ENCODE results near the gene IL6. TPM values are rescaled to one million over a fixed set of nuclear protein-coding genes. Genes with fewer than 3 reads are reported as not detected.

Gene IL6
- total and polyA plus RNA-seq, 2 of the 8 experiments (the other 6 are each of a cell fraction or from before 2014, with no cell fraction given), result 0.12 to 0.41 TPM

DNA sequence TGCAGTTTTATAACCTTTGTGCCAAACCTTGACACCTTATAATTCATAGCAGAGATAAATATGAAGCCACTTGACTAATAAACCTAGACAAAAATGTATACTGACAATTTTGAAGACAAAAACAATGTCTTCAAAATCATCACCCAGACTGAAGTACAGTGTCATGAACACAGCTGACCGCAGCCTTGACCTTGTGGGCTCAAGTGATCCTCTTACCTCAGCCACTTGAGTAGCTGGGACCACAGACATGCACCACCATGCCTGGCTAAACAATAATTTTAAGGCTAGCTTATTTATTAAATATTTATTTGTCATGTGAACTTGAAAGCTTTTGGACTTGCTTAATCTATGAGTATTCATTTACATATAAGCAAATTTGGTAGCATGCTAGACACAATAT, 24.3 kb downstream of the IL6 start (continued):
- no peak for TF ChIP-seq CHD7 (IDR thresholded peaks at IDR 0.05; ENCODE audit: insufficient replicate concordance, low read length)
- no peak for TF ChIP-seq KDM1A (IDR thresholded peaks at IDR 0.05; ENCODE audit: borderline replicate concordance, low read length)
- TF ChIP-seq EGR1 (IDR thresholded peaks at IDR 0.05; ENCODE audit: borderline replicate concordance, low read depth, low read length), result no peak
- TF ChIP-seq POLR2A (IDR thresholded peaks at IDR 0.05; ENCODE audit: control extremely low read depth in 1 of 2, low read depth in 2 of 2, low read length in 2 of 2), result no peak
